HPDE6-E6E7 (cell line): ENCODE data around the gene RNASE8.
"Not testable (repeated sequence)": the region's sequence is repeated elsewhere in the genome, so short reads cannot be mapped to it uniquely, and the experiment has no call there.

ENCODE experiments used
- DNase-seq: peaks from one replicate; pipeline ENCODE4 v3.0.0; 2011; ENCODE audit warnings: missing footprints; ENCODE audit errors: extremely low spot score

The RNASE8 gene

GRCh38 chr14:21057803-21058675, at the start of gene RNASE8:
Gene RNASE8, plus strand, starts transcription at chr14:21057822. Its CDS starts 71 bp downstream, at chr14:21057893.
- no peak for DNase-seq

GRCh38 chr14:21009721-21010120, 47.9 kb upstream of the RNASE8 start:
- DNase-seq, result not testable (repeated sequence)

GRCh38 chr14:21011136-21011535, 46.5 kb upstream of the RNASE8 start:
- DNase-seq, result no peak

- DNase-seq, result peak; percentile 74
Measured at GRCh38 chr14:21014761-21015190, 42.8 kb upstream of the RNASE8 start.

- no peak for DNase-seq
Measured at GRCh38 chr14:21015312-21015711, 42.3 kb upstream of the RNASE8 start.

- DNase-seq, result no peak
Measured at GRCh38 chr14:21016413-21017190, 41.0 kb upstream of the RNASE8 start.

GRCh38 chr14:21017528-21018245, 39.9 kb upstream of the RNASE8 start:
- DNase-seq, result no peak

- DNase-seq, result no peak
Measured at GRCh38 chr14:21018286-21018685, 39.3 kb upstream of the RNASE8 start.

GRCh38 chr14:21018781-21019180, 38.8 kb upstream of the RNASE8 start:
- DNase-seq, result no peak

GRCh38 chr14:21019366-21019765, 38.3 kb upstream of the RNASE8 start:
- no peak for DNase-seq

GRCh38 chr14:21020977-21021545, 36.6 kb upstream of the RNASE8 start:
- DNase-seq, result no peak

GRCh38 chr14:21022686-21023085, 34.9 kb upstream of the RNASE8 start:
- no peak for DNase-seq

- no peak for DNase-seq
Measured at GRCh38 chr14:21023174-21023573, 34.4 kb upstream of the RNASE8 start.

- DNase-seq, result no peak
Measured at GRCh38 chr14:21023817-21024584, 33.6 kb upstream of the RNASE8 start.

- peak; percentile 49 for DNase-seq
Measured at GRCh38 chr14:21024585-21025370, 32.8 kb upstream of the RNASE8 start, which contains the start of gene NDRG2. Gene NDRG2, minus strand, starts transcription at chr14:21025061. Its CDS starts 1,746 bp downstream, at chr14:21023315.

GRCh38 chr14:21025371-21026273, 32.0 kb upstream of the RNASE8 start:
- no peak for DNase-seq

- no peak for DNase-seq
Measured at GRCh38 chr14:21026274-21026987, 31.2 kb upstream of the RNASE8 start.

GRCh38 chr14:21026988-21027315, 30.7 kb upstream of the RNASE8 start:
- no peak for DNase-seq
